Activated CD4-positive, CD25-positive, alpha-beta regulatory T cell (primary cell): ENCODE data around the gene NEMF.
"Not testable (repeated sequence)": the region's sequence is repeated elsewhere in the genome, so short reads cannot be mapped to it uniquely, and the experiment has no call there.

Source experiments
- DNase-seq, 4 experiments: peaks; one replicate each; lab custom pipeline; 2025; lab: John Stamatoyannopoulos, UW

NEMF gene

DNA sequence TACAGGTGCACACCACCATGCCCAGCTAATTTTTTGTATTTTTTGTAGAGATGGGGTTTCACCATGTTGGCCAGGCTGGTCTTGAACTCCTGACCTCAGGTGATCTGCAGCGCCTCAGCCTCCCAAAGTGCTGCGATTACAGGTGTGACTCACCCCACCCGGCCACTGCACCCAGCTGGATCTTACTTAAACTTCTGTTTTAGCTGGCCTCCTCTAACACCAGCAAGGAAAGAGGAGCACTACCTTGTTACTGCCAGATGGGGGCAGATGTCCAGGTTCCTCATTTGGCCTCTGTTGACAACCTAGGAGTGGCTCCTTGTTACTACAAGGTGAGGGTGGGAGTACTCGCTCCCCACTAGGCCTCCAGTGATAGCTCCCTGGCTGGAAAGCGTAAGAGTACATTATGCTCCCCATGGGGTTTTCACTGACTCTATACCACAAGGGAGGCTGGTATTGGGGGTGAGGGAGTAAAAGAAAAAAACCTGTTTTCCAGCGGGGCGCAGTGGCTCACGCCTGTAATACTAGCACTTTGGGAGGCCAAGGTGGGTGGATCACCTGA is 27.1 kb upstream of the NEMF start:
- peak in 2 of 4 experiments; percentile 10 to 21 for DNase-seq

DNA sequence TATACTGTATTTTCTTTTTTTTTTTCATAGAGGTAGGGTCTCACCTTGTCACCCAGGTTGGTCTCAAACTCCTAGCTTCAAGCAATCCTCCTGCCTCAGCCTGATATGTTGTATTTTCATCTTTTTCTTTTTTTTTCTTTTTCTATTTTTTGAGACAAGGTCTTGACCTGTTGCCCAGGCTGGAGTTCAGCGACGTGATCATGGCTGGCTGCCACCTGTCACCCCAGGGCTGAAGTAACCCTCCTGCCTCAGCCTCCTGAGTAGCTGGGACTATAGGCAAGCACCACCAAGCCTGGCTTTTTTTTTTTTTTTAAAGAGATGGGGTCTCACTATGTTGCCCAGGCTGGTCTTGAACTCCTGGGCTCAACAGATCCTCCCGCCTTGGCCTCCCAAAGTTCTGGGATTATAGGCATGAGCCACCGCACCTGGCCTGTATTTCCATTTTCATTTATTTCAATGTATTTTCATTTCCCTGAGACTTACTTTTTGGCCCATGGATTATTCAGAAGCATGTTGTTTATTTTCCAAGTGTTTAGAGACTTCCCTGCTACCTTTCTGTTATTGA is 24.1 kb upstream of the NEMF start:
- DNase-seq, result no peak

DNA sequence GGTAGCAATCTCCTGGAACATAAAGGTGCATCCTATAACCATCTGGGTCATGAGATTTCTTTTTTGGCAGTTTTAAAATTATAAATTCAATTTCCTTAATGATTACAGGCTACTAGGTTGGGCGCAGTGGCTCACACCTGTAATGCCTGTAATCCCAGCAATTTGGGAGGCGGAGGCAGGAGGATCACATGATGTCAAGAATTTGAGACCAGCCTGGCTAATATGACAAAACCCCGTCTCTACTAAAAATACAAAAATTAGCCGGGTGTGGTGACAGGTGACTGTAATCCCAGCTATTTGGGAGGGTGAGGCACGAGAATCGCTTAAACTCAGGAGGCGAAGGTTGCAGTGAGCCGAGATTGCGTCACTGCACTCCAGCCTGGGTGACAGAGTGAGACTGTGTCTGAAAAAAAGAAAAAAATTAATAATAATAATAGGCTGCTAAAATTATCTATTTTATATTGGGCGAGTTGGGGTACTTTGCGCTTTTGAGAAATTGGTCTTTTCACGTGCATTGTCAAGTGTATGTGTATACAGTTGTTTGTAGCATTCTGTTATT is 23.1 kb upstream of the NEMF start:
- no peak for DNase-seq

DNA sequence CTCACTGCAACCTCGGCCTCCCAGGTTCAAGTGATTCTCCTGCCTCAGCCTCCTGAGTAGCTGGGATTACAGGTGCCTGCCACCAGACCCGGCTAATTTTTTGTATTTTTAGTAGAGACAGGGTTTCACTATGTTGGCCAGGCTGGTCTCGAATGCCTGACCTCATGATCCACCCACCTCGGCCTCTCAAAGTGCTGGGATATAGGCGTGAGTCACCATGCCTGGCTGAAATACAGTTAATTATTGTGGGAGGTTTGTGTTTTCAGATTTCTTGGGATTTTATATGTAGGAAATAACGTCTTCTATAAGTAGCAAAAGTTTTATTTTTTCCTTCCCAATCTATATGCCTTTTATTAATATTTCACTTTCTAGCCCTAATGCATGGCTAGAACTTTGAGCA is 21.0 kb upstream of the NEMF start:
- DNase-seq, result not testable (repeated sequence)

DNA sequence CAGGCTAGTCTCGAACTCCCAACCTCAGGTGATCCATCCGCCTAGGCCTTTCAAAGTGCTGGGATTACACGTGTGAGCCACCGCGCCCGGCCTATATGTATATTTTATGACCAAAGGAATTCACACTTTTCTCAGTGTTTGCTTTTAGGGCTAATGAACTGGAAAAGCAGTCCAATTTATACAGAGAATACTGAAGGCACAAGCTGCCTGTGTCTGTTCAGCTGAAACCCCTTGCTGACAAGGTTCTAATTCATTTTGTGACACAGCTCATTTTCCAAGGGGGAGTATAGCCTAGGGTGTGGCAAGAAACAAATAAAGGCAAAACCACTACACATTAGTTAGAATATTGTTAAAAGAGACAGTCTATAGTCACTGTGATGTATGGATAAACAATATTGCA is 18.3 kb upstream of the NEMF start:
- DNase-seq, result no peak

DNA sequence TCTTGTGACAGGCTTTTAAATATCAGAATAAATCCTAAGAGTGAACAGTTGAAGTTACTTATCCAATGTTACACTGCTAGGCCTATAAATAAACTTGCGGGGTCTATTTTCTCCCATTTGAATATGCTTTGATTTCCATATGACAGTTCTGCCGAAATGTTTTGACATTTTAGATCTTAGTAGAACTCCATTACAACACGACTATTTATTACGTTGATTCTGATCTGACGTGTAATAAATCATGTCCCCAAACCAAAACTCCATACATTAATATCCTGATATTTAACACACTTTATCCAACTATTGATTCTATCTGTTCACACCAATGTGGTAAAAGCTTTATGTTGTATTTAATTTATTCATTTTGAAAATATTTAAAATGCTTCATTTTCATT is 16.1 kb upstream of the NEMF start:
- DNase-seq, result no peak

DNA sequence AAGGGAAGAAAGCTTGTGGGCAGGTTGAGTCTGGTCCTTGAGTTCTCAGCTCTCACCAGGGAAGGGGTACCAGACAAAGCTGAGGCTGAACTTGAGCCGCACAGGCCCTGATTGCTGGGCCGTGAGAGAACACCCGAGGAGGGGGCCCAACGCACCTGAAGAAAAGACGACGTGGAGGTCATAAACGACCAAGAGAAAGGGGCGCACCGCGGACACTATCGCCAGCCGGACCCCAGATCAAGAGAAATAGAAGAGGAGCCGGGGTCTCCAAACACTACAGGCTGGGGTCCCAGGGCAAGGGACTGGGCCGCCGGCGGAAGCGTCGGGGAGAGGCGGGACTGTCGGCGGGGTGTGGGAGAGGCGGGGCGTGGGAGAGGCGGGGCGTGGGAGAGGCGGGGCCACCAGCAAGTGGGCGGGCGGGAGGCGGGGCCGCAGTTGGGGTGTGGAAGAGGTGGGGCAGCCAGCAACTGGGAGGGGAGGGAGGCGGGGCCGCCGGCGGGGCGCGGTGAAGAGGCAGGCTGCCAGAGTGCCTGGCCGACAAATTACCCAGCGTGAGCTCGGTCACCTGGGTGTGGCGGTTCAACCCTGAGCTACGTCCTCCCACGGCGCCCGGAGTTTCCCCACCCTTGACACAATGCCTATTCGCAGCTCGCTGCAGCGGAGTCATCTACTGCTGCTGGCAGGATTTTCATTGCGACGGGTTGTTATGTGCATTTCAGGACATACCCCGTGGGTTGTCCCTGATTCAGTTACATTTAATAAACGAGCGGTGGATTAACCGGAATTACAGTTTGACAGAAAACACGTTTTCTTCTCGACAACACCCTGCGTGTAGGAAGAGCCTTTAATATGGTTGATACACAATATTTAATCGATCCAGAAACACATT is 15.5 kb upstream of the NEMF start:
- DNase-seq, result peak; percentile 96 to 97 (median 97)

DNA sequence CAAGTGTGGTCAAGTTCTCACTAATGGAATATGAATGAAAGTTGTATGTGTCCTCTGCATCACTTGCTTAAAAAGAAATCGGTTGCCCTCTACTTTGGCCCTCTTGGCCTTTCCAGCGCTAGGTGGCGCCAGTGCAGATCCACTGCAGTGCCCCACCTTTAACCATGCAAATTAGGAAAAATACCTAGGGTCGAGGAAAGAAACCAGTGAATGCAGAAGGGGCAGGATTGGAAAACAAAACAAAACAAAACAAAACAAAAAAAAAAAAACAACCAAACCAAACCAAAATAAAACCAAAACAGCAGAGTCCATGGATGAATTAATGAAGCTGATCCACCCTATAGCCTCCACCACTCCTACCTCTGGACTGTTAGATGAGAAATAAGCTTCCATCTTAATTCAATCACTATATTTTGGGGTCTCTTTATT is 12.9 kb upstream of the NEMF start:
- DNase-seq, result peak; percentile 55 to 74 (median 66)

DNA sequence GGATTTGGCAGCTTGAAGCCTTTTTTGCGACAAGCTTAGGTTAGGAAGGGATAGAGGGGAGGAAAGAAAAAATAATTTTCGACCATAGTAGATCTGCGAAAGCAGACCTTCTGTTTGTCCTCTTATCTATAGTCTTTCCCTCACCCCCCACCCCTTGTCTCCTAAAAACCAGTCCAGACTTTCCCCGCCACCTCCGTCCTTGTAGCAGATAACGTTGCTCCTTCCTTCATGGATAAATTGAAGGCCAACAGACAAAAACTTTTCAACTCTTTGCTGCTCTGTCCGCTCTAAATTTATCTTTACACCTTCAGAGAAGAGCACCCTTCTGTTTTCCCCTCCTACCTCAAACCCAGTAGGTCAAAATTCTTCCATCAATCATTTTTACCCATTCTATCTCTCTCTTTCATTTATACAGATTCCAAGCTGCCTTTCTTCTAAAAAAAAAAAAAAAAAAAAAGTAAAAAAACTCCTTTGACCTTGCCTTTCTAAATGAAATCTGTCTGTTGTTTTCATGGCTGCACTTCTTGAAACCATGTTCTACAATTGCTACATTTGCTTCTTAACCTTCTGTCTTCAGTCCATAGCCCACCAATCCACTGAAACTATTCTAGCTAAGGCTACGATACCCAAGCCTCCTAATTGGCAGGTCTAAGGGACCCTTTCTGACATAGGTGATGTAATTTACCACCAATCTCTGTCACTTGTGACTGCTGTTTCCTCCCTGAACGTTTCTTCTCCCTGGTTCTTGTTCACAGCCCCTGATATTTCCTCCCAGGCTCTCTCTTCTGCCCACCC is 11.1 kb upstream of the NEMF start:
- no peak for DNase-seq

DNA sequence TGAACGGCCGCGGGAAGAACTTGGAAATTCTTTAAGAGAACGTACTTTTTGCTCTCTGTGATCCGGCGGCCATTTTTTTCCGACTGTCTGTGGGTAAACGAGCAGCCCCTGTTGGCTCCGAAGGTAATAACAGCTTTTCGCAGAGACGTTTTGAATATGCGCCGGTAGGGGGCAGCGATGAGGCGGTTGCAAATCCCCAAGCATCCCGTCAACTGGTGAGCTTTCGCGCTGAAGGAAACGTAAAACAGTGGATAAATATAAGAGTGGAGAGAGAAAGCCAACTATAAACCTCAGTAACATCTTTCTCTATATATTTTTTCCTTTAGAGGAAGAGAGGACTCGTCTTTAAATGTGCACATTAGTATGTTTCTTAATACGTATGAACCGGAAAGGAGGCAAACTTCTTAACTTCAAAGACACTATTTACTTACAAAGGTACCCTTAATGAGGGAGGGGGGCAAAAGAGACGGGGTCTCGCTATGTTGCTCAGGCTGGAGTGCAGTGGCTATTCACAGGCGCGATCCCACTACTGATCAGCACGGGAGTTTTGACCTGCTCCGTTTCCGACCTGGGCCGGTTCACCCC is 9.6 kb upstream of the NEMF start:
- DNase-seq, result peak; percentile 61 to 72 (median 64)

DNA sequence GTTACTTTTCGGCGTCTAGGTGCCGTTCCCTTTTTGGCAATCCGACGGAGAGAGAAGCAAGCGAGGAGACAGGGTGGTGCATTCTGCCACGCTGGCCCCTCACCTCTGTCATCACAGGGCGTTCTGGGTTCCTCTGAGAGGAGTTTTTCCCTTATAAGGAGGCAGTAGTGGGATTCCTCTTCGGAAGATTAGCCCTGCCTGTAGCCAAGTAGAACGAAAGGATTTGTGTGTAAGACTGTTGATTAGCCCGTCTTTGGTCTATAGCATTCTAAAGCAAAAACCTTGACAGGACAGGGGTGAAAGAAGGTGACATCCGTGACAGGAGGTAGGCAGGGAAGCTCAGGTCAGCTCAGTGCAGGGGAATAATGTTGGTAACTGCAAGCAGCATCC is 9.1 kb upstream of the NEMF start:
- DNase-seq, result peak in 3 of 4 experiments; percentile 13 to 44 (median 23)

DNA sequence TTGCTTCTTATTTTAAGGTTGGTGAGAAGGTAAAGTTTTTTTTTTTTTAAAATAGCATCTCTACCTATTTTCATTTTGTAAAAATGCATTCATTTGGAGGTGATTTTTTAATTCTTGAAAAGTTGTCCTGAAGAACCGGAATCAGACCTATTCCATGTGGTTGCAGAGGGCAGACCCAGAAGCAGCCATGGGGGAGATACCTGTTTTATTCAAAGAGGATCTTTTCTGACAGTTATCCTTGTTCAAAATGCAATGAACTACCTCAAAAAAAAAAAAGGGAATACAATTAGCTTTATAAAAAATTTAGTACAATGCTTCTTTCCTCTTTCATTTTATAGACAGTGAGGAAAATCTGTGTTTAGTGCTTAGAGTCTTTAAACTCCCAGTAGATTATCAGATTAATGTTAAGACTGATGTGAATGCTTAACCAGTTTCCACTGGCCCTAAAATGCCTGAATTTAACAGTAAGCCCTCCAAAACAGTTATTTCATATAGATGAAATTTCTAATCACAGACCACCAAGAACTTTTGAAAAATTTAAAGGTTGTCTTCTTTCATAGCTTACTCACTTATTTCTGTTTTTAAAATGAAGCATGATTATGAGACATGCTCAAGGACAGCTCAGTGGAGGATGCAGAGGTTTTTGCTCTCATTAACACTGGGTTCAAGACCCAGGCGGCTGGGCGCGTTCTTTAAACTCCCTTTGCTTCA is 8.6 kb upstream of the NEMF start:
- no peak for DNase-seq

DNA sequence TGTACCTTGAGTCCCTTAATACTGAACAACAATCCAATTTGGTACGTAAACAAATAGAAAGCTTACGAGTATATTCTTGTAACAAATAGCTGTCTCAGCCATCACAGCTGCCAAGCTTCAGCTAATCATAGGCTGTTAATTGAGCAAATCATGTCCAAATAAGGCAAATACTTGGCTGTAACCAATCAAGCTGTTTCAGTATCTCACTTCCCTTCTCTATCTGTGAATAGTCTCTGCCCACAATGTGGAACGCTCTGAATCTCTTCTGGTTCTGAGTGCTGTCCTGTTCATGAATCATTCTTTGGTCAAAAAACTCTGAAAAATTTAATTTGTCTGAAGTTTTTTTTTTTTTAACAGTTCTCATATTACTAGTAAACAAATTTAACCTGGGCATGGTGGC is 5.8 kb upstream of the NEMF start:
- DNase-seq, result no peak

DNA sequence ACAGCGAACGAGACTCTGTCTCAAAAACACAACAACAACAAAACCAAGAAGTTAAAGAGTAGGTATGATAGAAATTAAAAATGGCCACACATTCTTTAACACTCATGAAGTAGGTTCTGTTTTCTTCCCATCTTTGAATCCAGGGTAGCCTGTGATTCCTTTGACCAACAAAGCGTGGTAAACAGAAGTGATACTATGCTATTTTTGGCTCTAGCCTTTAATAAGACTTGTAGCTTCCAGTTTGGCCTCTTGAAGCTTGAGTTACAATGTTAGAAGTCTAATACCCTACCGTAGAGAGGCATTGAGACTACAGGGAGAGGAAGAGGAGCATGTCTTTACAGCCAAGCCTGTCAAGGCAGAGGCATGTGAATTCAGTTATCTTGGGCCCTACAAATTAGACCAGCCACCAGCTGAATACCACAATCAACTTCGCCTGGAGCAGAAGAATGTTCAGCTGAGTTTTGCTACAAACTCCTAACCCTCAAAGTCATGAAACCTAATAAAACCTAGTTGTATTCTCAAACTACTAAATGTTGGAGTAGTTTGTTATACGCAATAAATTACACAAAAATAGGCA is 4.9 kb upstream of the NEMF start:
- DNase-seq, result no peak

DNA sequence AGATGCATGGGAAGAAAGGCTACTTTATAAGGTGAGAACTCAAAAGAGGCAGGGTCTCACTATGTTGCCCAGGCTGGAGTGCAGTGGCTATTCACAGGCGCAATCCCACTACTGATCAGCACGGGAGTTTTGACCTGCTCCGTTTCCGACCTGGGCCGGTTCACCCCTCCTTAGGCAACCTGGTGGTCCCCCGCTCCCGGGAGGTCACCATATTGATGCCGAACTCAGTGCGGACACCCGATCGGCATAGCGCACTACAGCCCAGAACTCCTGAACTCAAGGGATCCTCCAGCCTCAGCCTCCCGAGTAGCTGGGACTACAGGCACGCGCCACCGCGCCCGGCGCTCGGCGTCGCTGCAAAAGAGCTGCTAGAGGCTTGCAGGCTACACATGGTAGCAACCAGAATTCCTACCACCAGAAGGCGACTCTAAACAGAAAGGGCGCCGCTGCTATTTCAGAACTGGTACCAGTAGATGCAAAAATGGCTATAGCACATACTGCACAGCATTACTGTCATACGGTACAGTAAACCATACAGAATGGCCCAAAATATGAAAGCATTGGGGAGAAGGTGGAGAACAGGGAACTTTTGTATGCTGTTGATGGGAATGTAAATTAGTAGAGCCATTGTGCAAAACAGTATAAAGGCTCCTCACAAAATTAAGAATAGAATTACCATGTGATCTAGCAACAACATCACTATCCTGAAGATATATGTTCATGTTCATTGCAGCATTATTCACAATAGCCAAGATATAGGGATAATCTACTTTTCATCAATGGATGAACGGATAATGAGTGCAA is 1.2 kb upstream of the NEMF start:
- peak; percentile 13 to 44 (median 32) for DNase-seq

DNA sequence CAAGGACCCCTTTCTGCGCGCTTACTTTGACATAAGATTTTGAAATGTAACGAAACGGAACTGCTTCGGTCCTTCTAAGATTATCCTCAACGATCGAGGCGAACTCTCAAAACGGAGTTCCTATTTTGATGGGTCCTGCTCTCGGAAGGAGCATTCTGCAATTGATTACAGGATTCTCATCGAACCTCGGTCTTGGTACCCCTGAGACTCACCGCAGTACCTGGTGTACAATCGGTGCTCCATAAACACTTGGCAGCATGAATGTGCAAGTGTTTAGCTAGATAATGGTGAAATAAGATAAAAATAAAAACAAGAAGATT is 530 bp upstream of the NEMF start:
- DNase-seq, result no peak

DNA sequence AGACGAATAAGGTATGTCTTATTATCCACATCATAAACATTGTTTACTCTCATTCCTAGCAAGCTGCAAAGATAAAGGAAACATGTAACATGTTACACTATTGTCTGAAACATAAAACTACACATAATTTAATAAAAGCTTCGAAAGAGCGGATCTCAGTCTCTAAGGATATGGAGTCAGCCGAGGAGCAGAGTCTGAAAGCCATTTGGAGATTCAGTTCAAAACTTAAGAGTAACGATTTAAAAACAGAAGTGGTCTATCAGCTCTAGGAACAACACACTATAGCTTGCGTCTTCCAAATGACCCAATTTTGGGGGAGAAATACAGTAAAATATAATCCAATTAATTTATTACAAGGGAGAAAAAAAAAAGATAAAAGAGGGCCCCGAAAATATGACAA is 775 bp downstream of the NEMF start:
- DNase-seq, result no peak

DNA sequence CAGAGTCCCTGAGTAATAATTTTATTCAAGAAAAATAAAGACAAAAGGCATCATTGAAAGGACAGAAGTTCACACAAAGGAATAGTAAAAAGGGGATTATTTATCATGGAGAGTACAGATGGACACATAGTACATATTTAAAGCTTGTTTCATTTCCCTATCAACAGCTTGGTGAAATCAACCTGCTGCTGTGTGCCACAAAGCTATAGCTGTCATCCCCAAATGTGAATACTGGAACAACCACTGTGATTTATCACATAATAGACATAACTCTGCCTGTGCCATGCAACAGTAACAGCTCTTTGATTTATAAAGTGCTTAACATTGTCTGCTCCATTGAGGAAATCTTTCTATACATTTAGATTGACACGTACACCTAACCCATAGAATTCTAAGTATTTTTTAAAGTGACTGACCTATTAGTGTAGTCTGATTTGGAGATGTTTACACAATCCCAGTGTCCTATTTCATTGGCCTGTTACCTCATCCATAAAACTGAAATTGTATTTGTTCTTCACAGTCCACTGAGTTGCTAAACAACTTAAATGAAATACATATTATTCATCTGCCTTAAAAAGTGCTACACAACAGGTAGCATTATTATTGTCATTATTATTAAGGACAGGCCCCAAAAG is 3.3 kb downstream of the NEMF start:
- DNase-seq, result no peak

DNA sequence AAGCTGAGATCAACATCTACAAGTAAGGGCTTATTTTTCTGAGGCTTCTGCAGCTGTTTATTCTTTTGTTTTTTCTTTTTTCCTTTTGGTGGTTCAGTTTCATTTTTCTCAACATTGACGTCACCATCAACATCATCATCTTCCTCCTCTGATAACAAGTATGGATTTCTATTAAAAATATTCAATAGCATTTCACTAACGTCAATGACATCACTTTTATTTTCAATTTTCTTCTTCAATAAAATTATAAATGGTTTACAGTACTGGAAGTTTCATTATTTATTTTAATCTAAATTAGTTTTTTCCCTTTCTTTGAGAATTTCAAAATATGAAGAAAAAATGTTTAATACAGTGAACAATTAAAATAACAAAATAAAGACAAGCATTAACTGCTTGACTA is 23.9 kb downstream of the NEMF start:
- no peak for DNase-seq

DNA sequence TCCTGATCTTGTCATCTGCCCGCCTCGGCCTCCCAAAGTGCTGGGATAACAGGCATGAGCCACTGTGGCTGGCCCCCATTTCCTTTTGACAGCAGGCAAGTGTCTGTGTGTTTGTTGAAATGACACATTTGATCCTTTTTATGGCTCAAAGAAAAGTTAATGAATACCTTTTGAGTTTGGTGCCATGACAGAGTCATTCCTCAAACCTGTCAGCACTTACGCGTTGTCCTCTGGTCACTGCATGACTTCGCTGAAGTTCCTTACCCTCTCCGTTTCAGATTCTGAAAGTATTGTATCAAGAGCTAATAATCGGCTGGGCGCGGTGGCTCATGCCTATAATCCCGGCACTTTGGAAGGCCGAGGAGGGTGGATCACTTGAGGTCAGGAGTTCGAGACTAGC is 32.4 kb downstream of the NEMF start:
- DNase-seq, result no peak
